ENCODE data around the gene SPANXD. TPM values are rescaled to one million over a fixed set of nuclear protein-coding genes. Genes with fewer than 3 reads are reported as not detected.

SPANXD gene
- total RNA-seq (2022; extraction: Qiagen RNA extraction): not detected in 5 replicates

GRCh38 chrX:141698639-141699038 lies at the start of gene SPANXD:
SPANXD (minus strand) TSS chrX:141698739; CDS start chrX:141698405, 334 bp downstream.

Other genes with a start within 250 kb of the SPANXD start
- gene SPANXA1, start 114.0 kb downstream of the SPANXD start, total RNA-seq (2022; extraction: Qiagen RNA extraction): 0.38 to 0.45 TPM in 2 of 5 replicates, not detected in the others
- gene SPANXA2, start 109.0 kb downstream of the SPANXD start, total RNA-seq (2022; extraction: Qiagen RNA extraction): 0.38 to 0.45 TPM in 2 of 5 replicates, not detected in the others
- gene MAGEC3, start 139.6 kb upstream of the SPANXD start, total RNA-seq (2022; extraction: Qiagen RNA extraction): not detected in 5 replicates
- 0.05 to 0.10 TPM in 2 of 5 replicates, not detected in the others for gene MAGEC1, start 205.2 kb upstream of the SPANXD start, total RNA-seq (2022; extraction: Qiagen RNA extraction)